ENCODE measurements around the gene LEF1. TPM values are rescaled to one million over a fixed set of nuclear protein-coding genes. Genes with fewer than 3 reads are reported as not detected.

LEF1 gene
- total RNA-seq, 2 donors from 2014 or later = 3.4 TPM; not detected in 1

GRCh38 chr4:108107729-108108382 lies 60.9 kb downstream of the LEF1 start:
- Histone ChIP-seq H3K9me3 (no peaks in the 10 kb centered on the region), H3K27me3 (no peaks in the 10 kb centered on the region), H3K4me3 (no peak overlapping the region), H3K27ac (no peak overlapping the region), H3K36me3 (no peaks in the 10 kb centered on the region), H3K4me1 (no peaks in the 10 kb centered on the region)
- no peak for DNase-seq (ENCODE audit: low spot score)
- no peak for TF ChIP-seq CTCF (IDR thresholded peaks at IDR 0.05)

- Histone ChIP-seq H3K4me1 (no peaks in the 10 kb centered on the region), H3K9me3 (no peaks in the 10 kb centered on the region), H3K27me3 (no peaks in the 10 kb centered on the region), H3K4me3 (no peak overlapping the region), H3K27ac (no peak overlapping the region), H3K36me3 (no peaks in the 10 kb centered on the region)
- no peak for TF ChIP-seq CTCF (IDR thresholded peaks at IDR 0.05)
- DNase-seq (ENCODE audit: low spot score) = no peak
Observed at GRCh38 chr4:108107101-108107500, 61.6 kb downstream of the LEF1 start.

GRCh38 chr4:108106186-108106585 lies 62.5 kb downstream of the LEF1 start:
- no peak for DNase-seq (ENCODE audit: low spot score)
- no peaks in the 10 kb centered on the region for H3K27me3 ChIP-seq
- no peak for TF ChIP-seq CTCF (IDR thresholded peaks at IDR 0.05)
- no peak overlapping the region for H3K27ac ChIP-seq
- H3K4me1 ChIP-seq = no peaks in the 10 kb centered on the region
- H3K36me3 ChIP-seq = no peaks in the 10 kb centered on the region
- H3K4me3 ChIP-seq = no peak overlapping the region
- H3K9me3 ChIP-seq = no peaks in the 10 kb centered on the region

- H3K4me1 ChIP-seq = no peaks in the 10 kb centered on the region
- H3K27ac ChIP-seq = no peak overlapping the region
- no peak for DNase-seq (ENCODE audit: low spot score)
- no peak overlapping the region for H3K4me3 ChIP-seq
- H3K27me3 ChIP-seq = no peaks in the 10 kb centered on the region
- no peaks in the 10 kb centered on the region for H3K36me3 ChIP-seq
- no peaks in the 10 kb centered on the region for H3K9me3 ChIP-seq
- TF ChIP-seq CTCF (IDR thresholded peaks at IDR 0.05) = no peak
Observed at GRCh38 chr4:108103099-108103862, 65.5 kb downstream of the LEF1 start.

- H3K27ac ChIP-seq = no peak overlapping the region
- no peak for DNase-seq (ENCODE audit: low spot score)
- no peaks in the 10 kb centered on the region for H3K9me3 ChIP-seq
- no peak overlapping the region for H3K4me3 ChIP-seq
- no peak for TF ChIP-seq CTCF (IDR thresholded peaks at IDR 0.05)
- H3K4me1 ChIP-seq = no peaks in the 10 kb centered on the region
- H3K36me3 ChIP-seq = no peaks in the 10 kb centered on the region
- H3K27me3 ChIP-seq = no peaks in the 10 kb centered on the region
Observed at GRCh38 chr4:108100827-108101226, 67.9 kb downstream of the LEF1 start.

Data from right atrium auricular region (tissue), 2 donors.